KMS-11 (cell line): ENCODE data around the gene ANKRD45.

Experiments used
- H2AFZ ChIP-seq: fragments of 200-600 bp; sonication (generic); 2 replicates; pipeline ENCODE4 v1.6.1; 2016; ENCODE audit warnings: antibody characterized with exemption, mixed run types, low read depth
- H3K27ac ChIP-seq: fragments of 200-600 bp; sonication (generic); 2 replicates; pipeline ENCODE4 v1.6.1; 2016; ENCODE audit warnings: mild to moderate bottlenecking, mixed run types
- H3K27me3 ChIP-seq: fragments of 200-600 bp; sonication (generic); 2 replicates; pipeline ENCODE4 v1.6.1; 2017; ENCODE audit warnings: mild to moderate bottlenecking, low read depth, mixed run types, moderate library complexity; ENCODE audit not compliant: insufficient read depth
- H3K36me3 ChIP-seq: fragments of 200-600 bp; sonication (generic); 2 replicates; pipeline ENCODE4 v1.6.1; 2017; ENCODE audit warnings: mild to moderate bottlenecking, mixed run types; ENCODE audit not compliant: insufficient read depth
- H3K4me1 ChIP-seq: fragments of 200-600 bp; sonication (generic); 2 replicates; pipeline ENCODE4 v1.6.1; 2016; ENCODE audit warnings: mild to moderate bottlenecking, low read depth, mixed run types; ENCODE audit not compliant: poor library complexity, severe bottlenecking
- H3K4me2 ChIP-seq: fragments of 200-600 bp; sonication (generic); 2 replicates; pipeline ENCODE4 v1.7.0; 2016; ENCODE audit warnings: mild to moderate bottlenecking, mixed run types
- H3K4me3 ChIP-seq: fragments of 200-600 bp; sonication (generic); IDR thresholded peaks from 2 replicates; pipeline ENCODE4 v1.6.1; 2017; ENCODE audit warnings: low read depth, low read length, mixed read lengths; ENCODE audit not compliant: insufficient read depth
- H3K79me2 ChIP-seq: fragments of 200-600 bp; sonication (generic); 2 replicates; pipeline ENCODE4 v1.6.1; 2016; ENCODE audit warnings: low read depth, mixed run types; ENCODE audit not compliant: insufficient read depth
- H3K9ac ChIP-seq: fragments of 200-600 bp; sonication (generic); 2 replicates; pipeline ENCODE4 v1.6.1; 2016; ENCODE audit warnings: mild to moderate bottlenecking, mixed run types
- H4K20me1 ChIP-seq: fragments of 200-600 bp; sonication (generic); 2 replicates; pipeline ENCODE4 v1.6.1; 2016; ENCODE audit warnings: mild to moderate bottlenecking, mixed run types; ENCODE audit not compliant: insufficient read depth
- TF ChIP-seq, protein P1 (sequence below): fragments of 200-600 bp; sonication (generic); conservative IDR thresholded peaks from 2 replicates; pipeline ENCODE4 v1.6.1; 2017; ENCODE audit warnings: low read depth, mild to moderate bottlenecking, antibody characterized with exemption, low read length, moderate library complexity, mixed read lengths

Gene ANKRD45

DNA sequence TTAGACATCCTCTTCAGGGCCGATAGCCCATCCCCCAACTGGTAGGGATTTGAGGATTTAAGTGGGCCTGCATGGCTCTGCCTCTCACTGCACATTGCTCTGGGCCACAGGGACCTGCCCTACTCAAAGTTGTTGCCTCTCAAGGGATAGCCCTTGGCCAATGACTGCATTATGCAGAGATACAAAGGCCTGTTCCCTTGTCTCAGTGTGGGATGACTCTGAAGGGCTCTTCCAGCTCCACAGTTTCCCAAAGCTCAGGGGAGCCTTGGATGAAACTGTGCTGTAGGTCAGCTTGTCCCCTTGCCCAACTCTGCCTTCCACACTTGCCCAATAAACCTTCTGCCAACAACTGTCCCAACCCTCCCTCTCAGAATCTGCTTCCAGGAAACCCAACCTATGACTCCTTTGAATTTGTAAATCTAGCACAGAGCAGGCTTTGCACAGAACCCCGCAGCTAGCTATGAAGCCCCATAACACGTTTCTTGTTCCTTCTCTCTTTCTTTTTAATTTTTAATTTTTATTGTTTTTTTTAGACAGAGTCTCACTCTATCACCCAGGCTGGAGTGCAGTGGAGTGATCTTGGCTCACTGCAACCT is 109.3 kb downstream of the ANKRD45 start:
- no peak overlapping the region for H3K4me3 ChIP-seq
- no peak overlapping the region for H2AFZ ChIP-seq
- H3K36me3 ChIP-seq = no peaks in the 10 kb centered on the region
- H3K4me1 ChIP-seq = no peaks in the 10 kb centered on the region
- H3K27ac ChIP-seq = no peak overlapping the region
- H3K9ac ChIP-seq = no peak overlapping the region
- H4K20me1 ChIP-seq = no peaks in the 10 kb centered on the region
- no peak overlapping the region for H3K4me2 ChIP-seq
- TF ChIP-seq, protein P1, sequence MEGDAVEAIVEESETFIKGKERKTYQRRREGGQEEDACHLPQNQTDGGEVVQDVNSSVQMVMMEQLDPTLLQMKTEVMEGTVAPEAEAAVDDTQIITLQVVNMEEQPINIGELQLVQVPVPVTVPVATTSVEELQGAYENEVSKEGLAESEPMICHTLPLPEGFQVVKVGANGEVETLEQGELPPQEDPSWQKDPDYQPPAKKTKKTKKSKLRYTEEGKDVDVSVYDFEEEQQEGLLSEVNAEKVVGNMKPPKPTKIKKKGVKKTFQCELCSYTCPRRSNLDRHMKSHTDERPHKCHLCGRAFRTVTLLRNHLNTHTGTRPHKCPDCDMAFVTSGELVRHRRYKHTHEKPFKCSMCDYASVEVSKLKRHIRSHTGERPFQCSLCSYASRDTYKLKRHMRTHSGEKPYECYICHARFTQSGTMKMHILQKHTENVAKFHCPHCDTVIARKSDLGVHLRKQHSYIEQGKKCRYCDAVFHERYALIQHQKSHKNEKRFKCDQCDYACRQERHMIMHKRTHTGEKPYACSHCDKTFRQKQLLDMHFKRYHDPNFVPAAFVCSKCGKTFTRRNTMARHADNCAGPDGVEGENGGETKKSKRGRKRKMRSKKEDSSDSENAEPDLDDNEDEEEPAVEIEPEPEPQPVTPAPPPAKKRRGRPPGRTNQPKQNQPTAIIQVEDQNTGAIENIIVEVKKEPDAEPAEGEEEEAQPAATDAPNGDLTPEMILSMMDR = no peak
- no peaks in the 10 kb centered on the region for H3K27me3 ChIP-seq
- no peaks in the 10 kb centered on the region for H3K79me2 ChIP-seq
